DOHH2 (cell line): ENCODE results near the gene C12orf42.

Experiments used
- H3F3A ChIP-seq: fragments of 200-600 bp; sonication (generic), shearing (Covaris generic); 2 replicates; pipeline ENCODE4 v1.6.0; 2016; ENCODE audit warnings: antibody characterized with exemption, mild to moderate bottlenecking; ENCODE audit not compliant: control insufficient read depth, insufficient read depth
- H3K27ac ChIP-seq: fragments of 200-600 bp; sonication (generic); 2 replicates; pipeline ENCODE4 v1.5.1; 2014; ENCODE audit warnings: low read depth, mild to moderate bottlenecking, low read length, moderate library complexity
- H3K27me3 ChIP-seq: fragments of 200-600 bp; sonication (generic); 2 replicates; pipeline ENCODE4 v1.6.1; 2014; ENCODE audit warnings: mild to moderate bottlenecking, low read length, mixed read lengths; ENCODE audit not compliant: control insufficient read depth
- H3K36me3 ChIP-seq: fragments of 200-600 bp; sonication (generic); 2 replicates; pipeline ENCODE4 v1.6.1; 2014; ENCODE audit warnings: mild to moderate bottlenecking, low read length, moderate library complexity, mixed read lengths; ENCODE audit not compliant: control insufficient read depth
- H3K4me1 ChIP-seq: fragments of 200-600 bp; sonication (generic); 2 replicates; pipeline ENCODE4 v1.6.1; 2014; ENCODE audit warnings: mild to moderate bottlenecking, low read length, mixed read lengths; ENCODE audit not compliant: control insufficient read depth
- H3K4me2 ChIP-seq: fragments of 200-600 bp; sonication (generic); 2 replicates; pipeline ENCODE4 v1.6.0; 2014; ENCODE audit warnings: mild to moderate bottlenecking, low read length, moderate library complexity
- H3K4me3 ChIP-seq: fragments of 200-600 bp; sonication (generic); 2 replicates; pipeline ENCODE4 v1.5.1; 2014; ENCODE audit warnings: mild to moderate bottlenecking, low read length, mixed read lengths
- H3K79me2 ChIP-seq: fragments of 200-600 bp; sonication (generic); 2 replicates; pipeline ENCODE4 v1.6.1; 2014; ENCODE audit warnings: mild to moderate bottlenecking, low read length, mixed read lengths; ENCODE audit not compliant: control insufficient read depth
- H3K9me2 ChIP-seq: fragments of 200-600 bp; sonication (generic); replicated peaks from 2 replicates; pipeline ENCODE4 v1.6.1; 2014; ENCODE audit warnings: mild to moderate bottlenecking, low read length, mixed read lengths; ENCODE audit not compliant: control insufficient read depth
- H3K9me3 ChIP-seq: fragments of 200-600 bp; sonication (generic); 2 replicates; pipeline ENCODE4 v1.6.1; 2014; ENCODE audit warnings: antibody characterized with exemption, low read length, mixed read lengths; ENCODE audit not compliant: control insufficient read depth, insufficient read depth
- H4K20me1 ChIP-seq: fragments of 200-600 bp; sonication (generic); 2 replicates; pipeline ENCODE4 v1.6.0; 2014; ENCODE audit warnings: low read depth, mild to moderate bottlenecking, antibody characterized with exemption, low read length, moderate library complexity; ENCODE audit not compliant: control insufficient read depth, insufficient read depth
- CTCF ChIP-seq: fragments of 200-600 bp; sonication (generic); IDR thresholded peaks from one replicate; pipeline ENCODE4 v1.5.1; 2014; ENCODE audit warnings: antibody characterized with exemption, mild to moderate bottlenecking, low read depth, low read length; ENCODE audit not compliant: poor library complexity, severe bottlenecking
- EZH2phosphoT487 ChIP-seq: fragments of 200-600 bp; sonication (generic); IDR thresholded peaks from 2 replicates; pipeline ENCODE4 v1.6.1; 2017; ENCODE audit warnings: borderline replicate concordance, mild to moderate bottlenecking, antibody characterized with exemption, low read length, moderate library complexity, mixed read lengths

C12orf42 gene

GRCh38 chr12:103423516-103423910 is 72.3 kb downstream of the C12orf42 start:
- Histone ChIP-seq H3K36me3 (no peaks in the 10 kb centered on the region), H4K20me1 (no peaks in the 10 kb centered on the region), H3K4me1 (no peaks in the 10 kb centered on the region), H3K4me3 (no peak overlapping the region), H3K79me2 (no peaks in the 10 kb centered on the region), H3K9me3 (no peaks in the 10 kb centered on the region), H3F3A (no peaks in the 10 kb centered on the region), H3K4me2 (no peak overlapping the region), H3K9me2 (no peaks in the 10 kb centered on the region), H3K27me3 (no peaks in the 10 kb centered on the region), H3K27ac (no peak overlapping the region)
- TF ChIP-seq EZH2phosphoT487 (no peak), CTCF (no peak)

GRCh38 chr12:103422746-103423515 is 72.8 kb downstream of the C12orf42 start:
- no peaks in the 10 kb centered on the region for H3F3A ChIP-seq
- no peaks in the 10 kb centered on the region for H3K9me2 ChIP-seq
- TF ChIP-seq CTCF (no peak), EZH2phosphoT487 (no peak)
- no peaks in the 10 kb centered on the region for H3K79me2 ChIP-seq
- H3K4me3 ChIP-seq, result no peak overlapping the region
- no peaks in the 10 kb centered on the region for H3K9me3 ChIP-seq
- H3K36me3 ChIP-seq, result no peaks in the 10 kb centered on the region
- no peaks in the 10 kb centered on the region for H3K4me1 ChIP-seq
- no peak overlapping the region for H3K4me2 ChIP-seq
- no peaks in the 10 kb centered on the region for H4K20me1 ChIP-seq
- no peak overlapping the region for H3K27ac ChIP-seq
- H3K27me3 ChIP-seq, result no peaks in the 10 kb centered on the region

- Histone ChIP-seq H3K4me2 (no peak overlapping the region), H3K4me3 (no peak overlapping the region), H3K9me2 (no peaks in the 10 kb centered on the region), H4K20me1 (no peaks in the 10 kb centered on the region), H3F3A (no peaks in the 10 kb centered on the region), H3K4me1 (no peaks in the 10 kb centered on the region), H3K27ac (no peak overlapping the region), H3K27me3 (no peaks in the 10 kb centered on the region), H3K36me3 (no peaks in the 10 kb centered on the region), H3K79me2 (no peaks in the 10 kb centered on the region), H3K9me3 (no peaks in the 10 kb centered on the region)
- no peak for TF ChIP-seq EZH2phosphoT487
- no peak for TF ChIP-seq CTCF
These were observed 73.4 kb downstream of the C12orf42 start for GRCh38 chr12:103422328-103422727.
